Measurements from ENCODE around the gene TPSD1. TPM values are rescaled to one million over a fixed set of nuclear protein-coding genes. Genes with fewer than 3 reads are reported as not detected.
"Not testable (repeated sequence)": the region's sequence is repeated elsewhere in the genome, so short reads cannot be mapped to it uniquely, and the experiment has no call there.

Gene TPSD1
- total RNA-seq, 1 donor from 2014 or later, result 5.0 TPM

DNA sequence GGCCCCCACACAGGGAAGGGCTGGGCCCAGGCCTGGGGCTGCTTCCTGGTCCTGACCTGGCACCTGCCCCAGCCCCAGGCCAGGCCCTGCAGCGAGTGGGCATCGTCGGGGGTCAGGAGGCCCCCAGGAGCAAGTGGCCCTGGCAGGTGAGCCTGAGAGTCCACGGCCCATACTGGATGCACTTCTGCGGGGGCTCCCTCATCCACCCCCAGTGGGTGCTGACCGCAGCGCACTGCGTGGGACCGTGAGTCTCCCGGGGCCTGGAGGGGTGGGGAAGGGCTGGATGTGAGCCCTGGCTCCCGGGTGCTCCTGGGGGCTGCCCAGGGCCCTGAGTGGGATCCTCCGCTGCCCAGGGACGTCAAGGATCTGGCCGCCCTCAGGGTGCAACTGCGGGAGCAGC lies 14.8 kb upstream of the TPSD1 start:
- not testable (repeated sequence) for DNase-seq (ENCODE audit: low spot score)

DNA sequence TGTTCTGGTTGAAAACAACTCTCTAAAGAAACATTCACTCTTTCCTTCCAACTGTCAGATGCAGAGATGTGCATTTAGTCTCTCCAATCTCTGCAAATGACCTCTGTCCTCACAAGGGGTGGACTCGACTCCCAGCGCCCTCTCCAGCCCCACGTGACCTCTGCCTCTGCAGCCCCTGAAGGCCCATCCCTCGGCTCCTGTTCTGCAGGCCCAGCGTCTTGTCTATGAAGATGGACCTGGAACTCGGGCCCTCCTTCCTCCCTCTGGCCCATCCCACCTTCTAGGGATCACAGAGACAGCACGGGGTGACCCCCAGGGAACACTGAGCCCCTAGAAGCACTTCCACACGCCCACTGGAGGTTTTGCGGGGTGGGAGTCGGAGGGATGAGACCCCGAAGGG lies 12.5 kb upstream of the TPSD1 start:
- DNase-seq (ENCODE audit: low spot score), result not testable (repeated sequence)

DNA sequence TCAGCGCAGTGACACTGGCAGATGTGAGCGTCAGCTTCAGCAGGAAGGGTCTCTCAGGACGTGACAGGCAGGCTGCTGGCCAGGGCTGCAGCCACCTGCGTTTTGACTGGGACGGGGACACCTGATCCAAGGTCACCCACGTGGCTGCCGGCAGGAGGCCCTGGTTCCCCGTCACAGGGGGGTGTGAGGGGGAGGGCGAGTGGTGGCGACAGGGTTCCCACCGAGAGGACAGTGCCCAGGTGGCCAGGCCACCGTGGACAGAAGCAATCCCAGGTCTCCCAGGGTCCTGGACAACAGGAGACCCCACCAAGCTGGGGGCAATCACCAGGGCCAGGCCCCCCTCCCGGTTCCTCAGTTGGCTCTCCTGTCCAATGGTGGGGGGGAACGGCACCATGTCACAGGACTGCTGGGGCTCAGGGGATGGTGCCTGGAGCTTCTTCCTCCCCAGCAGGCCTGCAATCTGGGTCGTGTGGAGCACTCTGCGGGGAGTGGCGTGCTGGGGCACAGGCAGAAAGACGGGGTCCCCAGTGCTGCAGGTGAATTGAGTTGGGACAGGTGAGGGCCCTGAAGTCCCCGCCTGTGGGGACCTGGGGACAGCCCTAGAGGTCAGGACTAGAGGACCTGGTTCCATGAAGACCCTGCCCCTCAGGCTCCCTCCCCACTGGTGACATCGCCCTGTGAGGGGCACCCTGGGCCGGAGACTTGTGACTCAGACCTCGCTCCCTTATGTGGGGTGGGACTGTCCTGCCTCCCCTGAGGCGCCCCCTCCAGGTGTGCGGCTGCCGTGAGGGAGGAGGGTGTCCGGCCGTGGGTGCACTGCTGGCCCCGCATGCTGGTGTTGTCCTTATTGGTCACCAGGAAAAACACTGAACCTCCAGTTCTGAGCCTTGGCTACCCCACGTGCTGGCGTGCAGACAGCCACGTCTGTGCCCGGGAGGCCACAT lies 11.7 kb upstream of the TPSD1 start:
- DNase-seq (ENCODE audit: low spot score), result not testable (repeated sequence)

DNA sequence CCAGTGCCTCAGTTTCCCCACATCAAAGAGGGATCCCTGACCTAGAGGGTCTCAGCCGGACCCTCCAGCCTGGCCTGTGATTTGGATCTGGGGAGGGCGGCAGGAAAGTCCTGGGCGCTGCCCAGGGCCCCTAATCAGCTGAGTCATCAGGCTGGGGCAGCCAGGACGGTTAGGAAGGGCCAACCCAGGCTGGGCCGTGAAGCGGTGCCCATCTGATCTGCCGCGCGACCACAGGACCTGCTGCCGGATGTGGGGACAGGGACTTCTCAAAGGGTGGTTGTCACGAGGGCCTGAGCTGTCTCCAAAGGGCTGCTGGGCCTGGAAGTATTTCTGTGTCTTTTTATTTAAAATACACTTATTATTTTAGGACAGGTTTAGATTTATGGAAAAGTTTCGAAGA lies 11.0 kb upstream of the TPSD1 start:
- DNase-seq (ENCODE audit: low spot score), result no peak

DNA sequence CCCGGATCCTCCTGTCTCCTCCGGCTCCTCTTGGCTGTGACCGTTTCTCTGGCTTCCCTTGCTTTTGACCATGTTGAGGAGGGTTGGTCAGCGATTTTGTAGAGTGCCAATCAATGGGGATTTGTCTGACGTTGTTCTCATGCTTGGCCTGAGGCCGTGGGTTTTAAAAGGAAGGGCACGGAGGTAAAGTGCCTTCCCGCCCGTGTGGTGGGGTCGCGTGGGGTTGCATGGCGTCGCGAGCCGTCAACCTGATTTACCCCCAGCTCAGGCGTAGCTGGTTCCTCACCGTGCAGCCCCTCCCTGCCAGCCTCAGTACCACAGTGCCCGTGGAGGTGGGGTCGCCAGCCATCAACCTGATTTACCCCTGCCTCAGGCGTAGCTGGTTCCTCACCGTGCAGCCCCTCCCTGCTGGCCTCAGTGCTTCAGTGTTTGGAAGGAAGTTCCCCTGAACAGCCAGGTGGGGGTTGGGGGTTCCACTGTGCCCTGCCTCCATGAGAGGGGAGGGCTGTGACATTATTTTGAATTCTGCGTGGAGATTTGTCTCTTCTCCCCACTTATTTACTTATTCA lies 10.3 kb upstream of the TPSD1 start:
- DNase-seq (ENCODE audit: low spot score), result no peak

DNA sequence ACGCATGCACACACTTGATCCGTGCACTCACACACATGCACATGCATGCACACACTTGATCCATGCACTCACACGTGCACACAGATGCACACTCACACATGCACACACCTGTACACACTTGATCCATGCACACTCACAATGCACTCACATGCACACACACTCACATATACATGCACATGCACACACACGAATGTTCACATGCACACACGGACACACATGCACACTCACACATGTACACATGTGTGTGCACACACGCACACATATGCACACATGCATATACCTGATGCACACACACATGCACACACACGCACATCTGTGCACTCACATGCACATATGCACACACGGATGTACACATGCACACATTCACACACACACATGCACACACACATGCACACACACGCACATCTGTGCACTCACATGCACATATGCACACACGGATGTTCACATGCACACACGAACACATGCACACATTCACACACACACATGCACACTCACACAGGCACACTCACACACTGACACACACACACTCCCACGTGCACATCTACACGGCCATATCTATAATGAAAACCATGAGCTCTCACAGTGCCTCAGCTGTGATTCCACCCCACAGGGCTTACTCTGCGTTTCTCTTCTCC lies 7.8 kb upstream of the TPSD1 start:
- not testable (repeated sequence) for DNase-seq (ENCODE audit: low spot score)

DNA sequence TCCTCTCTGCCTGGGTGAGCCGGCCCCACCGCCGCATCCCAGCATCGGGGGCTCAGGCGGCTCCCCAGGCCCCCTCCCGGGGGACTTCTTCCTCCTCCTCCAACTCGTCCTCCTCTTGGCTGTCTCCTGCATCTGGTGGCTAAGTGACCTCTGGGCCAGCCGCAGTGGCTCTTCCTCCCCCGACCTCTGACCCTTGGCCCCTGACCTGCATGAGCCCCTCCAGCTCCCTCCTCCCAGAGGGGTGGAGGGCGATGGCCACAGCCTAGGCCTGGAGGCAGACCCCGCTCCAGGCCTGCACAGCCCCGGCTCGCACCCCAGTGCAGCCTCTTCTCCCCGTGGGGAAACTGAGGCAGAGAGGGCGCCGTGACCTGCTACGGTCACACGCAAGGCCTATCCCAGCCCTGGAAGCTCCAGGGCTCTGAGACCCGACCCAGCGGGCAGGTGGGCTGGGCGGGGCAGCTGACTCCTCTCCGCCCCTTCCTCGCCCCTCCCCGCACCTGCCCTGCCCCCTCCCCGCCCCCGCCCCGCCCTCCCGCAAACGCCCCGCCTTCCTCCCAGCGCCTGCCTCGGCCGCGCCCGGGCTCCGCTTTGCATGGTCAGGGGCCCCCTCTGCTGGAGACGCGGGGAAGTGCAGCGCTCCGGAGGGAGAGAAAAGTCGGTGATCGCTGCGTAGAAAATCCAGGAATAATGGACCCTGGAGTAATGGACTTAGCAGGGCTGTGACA lies 6.7 kb upstream of the TPSD1 start:
- DNase-seq (ENCODE audit: low spot score), result not testable (repeated sequence)

DNA sequence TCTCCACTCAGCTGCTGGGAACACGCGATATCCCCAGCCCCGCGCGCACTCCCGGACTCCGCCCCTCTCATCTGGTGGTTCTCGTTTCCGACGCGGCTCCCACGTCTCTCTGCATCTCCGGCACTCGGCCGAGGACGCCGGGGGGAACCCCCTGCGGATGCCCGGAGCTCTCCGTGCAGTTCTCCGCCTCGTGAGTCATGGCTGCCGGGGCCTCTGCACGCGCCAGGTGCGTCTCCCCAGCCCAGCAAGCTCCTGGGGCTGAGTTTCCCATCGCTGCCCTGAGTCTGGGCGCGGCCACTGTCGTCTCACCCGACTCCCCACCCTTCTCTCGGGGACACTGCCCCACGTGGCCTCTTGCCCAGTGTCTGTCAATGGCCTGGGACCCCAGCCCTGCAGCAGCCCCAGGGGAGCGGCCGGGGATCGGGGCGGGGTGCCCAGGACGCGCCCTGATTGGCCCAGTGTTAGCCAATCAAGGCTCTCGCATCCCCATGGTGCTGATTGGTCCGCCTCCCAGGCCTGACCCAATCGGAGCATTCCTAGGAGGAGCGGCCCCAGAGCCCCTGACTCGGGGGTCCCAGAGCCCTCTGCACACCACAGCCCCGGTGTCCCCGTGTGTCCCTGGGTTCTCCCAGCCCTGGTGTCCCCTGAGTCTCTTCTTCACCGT lies 2.0 kb upstream of the TPSD1 start:
- not testable (repeated sequence) for DNase-seq (ENCODE audit: low spot score)

DNA sequence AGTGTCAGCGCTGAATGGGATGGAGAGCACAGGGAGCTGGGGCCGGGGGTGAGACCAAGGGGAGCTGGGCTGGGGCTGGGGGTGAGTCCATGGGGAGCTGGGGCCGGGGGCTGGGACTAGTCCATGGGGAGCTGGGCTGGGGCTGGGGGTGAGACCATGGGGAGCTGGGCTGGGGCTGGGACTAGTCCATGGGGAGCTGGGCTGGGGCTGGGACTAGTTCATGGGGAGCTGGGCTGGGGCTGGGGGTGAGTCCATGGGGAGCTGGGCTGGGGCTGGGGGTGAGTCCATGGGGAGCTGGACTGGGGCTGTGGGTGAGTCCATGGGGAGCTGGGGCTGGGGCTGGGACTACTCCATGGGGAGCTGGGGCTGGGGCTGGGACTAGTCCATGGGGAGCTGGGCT lies 1.0 kb upstream of the TPSD1 start:
- not testable (repeated sequence) for DNase-seq (ENCODE audit: low spot score)

DNA sequence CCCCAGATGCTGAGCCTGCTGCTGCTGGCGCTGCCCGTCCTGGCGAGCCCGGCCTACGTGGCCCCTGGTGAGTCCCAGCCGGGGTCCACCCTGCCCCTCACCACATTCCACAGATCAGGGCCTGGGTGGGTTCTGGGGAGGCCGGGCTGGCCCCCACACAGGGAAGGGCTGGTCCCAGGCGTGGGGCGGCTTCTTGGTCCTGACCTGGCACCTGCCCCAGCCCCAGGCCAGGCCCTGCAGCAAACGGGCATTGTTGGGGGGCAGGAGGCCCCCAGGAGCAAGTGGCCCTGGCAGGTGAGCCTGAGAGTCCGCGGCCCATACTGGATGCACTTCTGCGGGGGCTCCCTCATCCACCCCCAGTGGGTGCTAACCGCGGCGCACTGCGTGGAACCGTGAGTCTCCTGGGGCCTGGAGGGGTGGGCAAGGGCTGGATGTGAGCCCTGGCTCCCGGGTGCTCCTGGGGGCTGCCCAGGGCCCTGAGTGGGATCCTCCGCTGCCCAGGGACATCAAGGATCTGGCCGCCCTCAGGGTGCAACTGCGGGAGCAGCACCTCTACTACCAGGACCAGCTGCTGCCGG lies 516 bp downstream of the TPSD1 start:
- DNase-seq (ENCODE audit: low spot score), result not testable (repeated sequence)

DNA sequence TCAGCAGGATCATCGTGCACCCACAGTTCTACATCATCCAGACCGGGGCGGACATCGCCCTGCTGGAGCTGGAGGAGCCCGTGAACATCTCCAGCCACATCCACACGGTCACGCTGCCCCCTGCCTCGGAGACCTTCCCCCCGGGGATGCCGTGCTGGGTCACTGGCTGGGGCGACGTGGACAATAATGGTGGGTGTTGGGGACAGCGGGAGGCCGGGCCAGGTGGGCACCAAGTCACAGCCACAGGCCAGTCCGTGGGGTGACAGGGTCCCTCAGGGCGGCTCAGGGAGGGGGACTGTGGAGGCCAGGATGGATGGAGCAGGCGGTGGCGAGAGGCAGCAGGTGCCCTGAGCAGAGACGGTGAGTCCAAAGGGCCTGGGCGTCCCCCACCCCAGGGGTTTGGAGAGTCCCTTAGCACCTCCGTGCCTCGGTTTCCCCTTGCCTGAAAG lies 1.0 kb downstream of the TPSD1 start:
- DNase-seq (ENCODE audit: low spot score), result no peak

DNA sequence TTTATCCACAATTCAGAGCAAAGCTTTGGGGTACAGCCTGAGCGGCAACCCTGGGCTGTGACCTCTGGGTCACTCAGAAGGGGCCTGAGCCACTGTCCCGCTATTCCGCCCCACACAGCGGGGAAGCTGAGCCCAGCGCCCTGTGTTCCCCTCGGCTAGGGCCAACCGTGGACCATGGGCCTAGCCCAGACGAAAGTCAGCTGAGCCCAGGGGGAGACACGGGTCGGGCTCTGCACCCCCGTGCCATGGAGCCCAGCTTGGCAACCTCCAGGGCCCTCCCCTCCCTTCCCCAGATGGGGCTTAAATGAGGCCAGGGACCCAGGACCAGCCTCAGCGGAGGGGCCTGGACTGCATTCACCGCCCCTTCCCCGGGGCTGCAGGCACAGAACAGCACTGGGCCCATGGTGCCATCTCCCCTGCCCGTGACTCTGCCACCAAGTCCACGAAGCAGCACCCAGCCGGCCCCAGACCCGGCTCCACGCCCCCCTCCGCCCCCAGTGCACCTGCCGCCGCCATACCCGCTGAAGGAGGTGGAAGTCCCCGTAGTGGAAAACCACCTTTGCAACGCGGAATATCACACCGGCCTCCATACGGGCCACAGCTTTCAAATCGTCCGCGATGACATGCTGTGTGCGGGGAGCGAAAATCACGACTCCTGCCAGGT lies 1.8 kb downstream of the TPSD1 start:
- no peak for DNase-seq (ENCODE audit: low spot score)

DNA sequence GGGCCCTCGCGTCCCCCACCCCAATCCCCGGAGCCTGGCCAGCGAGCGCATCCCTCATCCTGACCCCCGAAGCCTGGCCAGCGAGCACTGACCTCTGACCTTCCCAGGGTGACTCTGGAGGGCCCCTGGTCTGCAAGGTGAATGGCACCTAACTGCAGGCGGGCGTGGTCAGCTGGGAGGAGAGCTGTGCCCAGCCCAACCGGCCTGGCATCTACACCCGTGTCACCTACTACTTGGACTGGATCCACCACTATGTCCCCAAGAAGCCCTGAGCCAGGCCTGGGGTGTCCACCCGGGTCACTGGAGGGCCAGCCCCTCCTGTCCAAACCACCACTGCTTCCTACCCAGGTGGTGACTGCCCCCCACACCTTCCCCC lies 2.3 kb downstream of the TPSD1 start:
- no peak for DNase-seq (ENCODE audit: low spot score)

DNA sequence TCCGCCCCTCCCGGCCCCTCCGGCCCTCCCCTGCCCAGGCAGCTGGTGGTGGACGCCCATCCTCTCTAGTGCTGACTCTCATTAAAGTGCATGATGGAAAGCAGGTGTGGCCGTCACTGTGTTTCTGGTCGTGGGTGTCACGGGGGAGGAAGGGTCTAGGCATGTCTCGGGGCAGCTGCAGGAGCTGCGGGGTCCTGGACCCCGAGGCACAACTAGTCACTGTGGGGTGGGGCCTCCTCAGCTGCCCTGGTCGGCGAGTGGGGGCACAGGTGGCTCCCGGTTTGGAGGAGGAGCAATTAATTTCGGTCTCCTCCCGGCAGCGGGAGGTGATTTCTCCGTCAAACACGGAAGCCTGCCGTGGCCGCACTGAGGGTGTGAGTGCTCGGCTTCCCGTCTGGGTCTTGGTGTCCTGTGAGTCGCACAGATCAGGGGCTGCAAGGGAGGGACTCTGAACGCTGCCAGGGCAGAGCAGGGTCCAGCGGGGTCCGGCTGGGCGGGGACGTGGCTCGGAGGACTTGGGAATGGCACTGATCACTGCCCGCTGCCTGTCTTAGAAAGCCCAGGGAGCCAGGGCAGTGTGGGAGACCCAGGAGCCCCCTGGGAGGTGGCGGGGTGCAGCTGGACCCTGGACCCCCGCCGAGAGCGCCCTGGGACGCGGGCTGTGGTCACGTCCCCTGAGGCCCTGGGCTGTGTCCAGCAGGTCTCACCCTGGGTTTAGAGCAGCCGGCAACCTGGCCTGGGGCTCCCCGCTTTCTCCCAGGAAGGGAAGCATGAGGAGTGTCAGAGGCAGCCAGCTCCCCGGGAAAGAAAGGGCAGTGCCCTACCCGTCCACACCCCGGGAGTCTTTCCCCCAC lies 3.3 kb downstream of the TPSD1 start:
- no peak for DNase-seq (ENCODE audit: low spot score)

DNA sequence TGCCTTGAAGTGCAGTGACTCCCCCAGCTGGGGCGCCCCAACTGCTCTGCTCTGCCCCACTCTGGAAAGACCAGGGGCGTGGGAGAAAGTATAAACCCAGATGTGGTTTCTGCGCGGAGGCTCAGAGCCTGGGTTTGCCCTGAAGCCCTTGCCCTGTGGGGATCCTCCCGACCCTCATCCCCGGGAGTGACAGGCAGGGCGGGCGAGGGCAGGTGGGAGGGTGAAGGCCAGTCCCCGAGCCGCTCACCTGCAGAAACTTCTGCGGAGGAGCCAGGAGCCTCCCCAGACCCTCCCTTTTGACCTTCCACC lies 3.8 kb downstream of the TPSD1 start:
- DNase-seq (ENCODE audit: low spot score), result no peak

DNA sequence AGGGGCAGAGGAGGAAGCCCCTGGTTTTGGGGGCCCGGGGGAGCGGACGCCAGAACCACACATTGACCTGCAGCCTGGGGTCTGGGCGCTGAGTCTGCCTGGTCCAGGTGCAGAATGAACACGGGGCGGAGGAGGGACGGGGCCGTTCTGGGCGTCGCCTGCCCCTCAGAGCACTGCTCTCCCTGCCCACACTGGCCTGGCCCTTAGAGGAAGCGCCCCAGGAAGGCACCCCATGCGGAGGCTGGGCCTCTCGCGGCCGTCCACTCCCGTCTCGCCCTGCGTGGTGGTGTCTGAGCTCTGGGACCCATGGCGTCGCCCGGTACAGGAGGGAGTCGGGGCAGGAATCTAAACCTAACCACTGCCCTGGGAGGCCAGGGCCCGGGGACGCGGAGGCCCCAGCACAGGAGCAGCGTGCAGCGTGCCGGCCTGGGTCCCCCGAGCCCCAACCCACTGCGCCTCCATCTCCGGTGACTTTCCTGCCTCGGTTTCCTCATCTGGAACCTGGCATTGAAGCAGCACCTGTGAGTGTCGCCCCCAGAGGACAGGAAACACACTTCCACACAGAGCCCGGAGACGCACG lies 4.3 kb downstream of the TPSD1 start:
- DNase-seq (ENCODE audit: low spot score), result no peak

DNA sequence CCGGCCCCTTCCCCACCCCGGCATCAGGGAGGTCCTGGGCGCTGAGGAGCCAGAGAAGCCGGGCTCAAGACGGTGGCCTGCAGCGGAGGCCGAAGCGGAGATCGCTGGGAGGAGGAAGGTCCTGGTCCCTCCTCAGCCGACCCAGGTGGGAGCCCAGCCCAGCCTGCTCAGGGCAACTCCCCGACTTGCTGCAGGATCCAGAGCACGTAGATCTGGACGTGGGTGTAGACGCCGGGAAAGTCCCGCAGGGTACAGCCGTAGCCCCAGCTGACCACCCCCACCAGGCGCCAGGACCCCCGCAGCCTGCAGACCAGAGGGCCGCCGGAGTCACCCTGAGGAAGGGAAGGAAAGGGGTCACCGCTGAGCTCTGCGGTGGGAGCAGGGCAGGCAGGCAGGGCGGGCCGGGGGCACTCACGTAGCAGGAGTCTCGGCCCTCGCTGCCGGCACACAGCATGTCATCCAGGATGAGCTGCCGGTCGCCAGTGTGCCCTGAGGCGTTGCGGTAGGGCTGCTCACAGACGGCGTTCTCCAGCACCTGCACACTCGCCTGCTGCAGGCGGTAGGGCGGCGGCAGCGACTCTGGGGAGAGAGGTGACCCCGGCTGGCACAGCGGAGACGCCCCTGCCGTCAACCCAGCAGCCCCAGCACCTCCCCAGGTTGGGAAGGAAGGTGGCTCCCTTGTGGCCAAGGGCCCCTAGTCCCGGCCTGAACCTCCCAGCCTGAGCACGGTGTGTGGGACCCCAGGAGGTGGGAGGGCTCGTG lies 5.4 kb downstream of the TPSD1 start:
- DNase-seq (ENCODE audit: low spot score), result no peak

DNA sequence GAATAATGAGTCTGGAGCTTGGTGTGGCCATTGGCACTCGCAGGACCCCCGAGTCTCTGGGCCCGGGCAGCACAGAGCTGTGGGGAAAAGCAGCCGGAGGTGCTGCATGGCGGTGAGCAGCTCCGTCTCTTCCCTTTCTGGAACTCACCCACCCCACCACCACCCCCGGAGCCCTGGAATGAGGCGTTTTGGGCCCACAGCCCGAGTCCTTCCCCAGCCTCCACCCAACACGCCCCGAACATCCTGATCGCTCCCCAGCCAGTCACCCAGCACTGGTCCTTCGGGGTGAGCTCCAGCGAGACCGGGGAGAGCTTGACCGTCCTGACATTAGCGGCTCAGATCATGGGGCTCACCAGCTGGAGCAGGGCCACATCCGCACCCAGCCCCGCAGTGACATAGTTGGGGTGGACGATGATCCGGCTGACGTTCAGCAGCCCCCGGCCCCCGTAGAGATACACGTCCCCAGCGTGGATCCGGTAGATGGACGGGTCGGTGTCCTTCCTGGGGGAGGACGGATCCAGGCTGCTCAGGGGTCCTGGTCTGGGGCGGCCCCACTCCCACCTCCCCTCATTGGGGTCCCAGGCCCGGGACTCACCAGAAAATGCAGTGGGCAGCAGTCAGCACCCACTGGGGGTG lies 6.5 kb downstream of the TPSD1 start:
- no peak for DNase-seq (ENCODE audit: low spot score)

Measured in ureter (tissue), 1 donor.